Activated CD8-positive, alpha-beta T cell treated with anti-CD3 and anti-CD28 coated beads, Interleukin-2, amount 10 ng/mL, durations not matched to agents 7 days and 5 days (primary cell): ENCODE results near the gene SIL1. TPM values are rescaled to one million over a fixed set of nuclear protein-coding genes. Genes with fewer than 3 reads are reported as not detected.

Experiments
- ATAC-seq: fragments of 150-1000 bp; cut with Tn5 transposase; one replicate; pipeline ENCODE4 v1.10.0; 2021; ENCODE audit warnings: moderate library complexity
- CTCF ChIA-PET: fragments of 350-600 bp; sonication (Branson Sonifier 250); formaldehyde crosslinking; loops from one replicate; lab custom pipeline; 2021; ENCODE audit warnings: antibody characterized with exemption; lab: Charles Lee
- POLR2A ChIA-PET: fragments of 350-600 bp; sonication (Branson Sonifier 250); formaldehyde crosslinking; loops from one replicate; lab custom pipeline; 2021; ENCODE audit warnings: antibody characterized with exemption; lab: Charles Lee
- DNase-seq: peaks from one replicate; pipeline ENCODE4 v3.0.0-alpha.2; 2020
- H3K27ac Mint-ChIP-seq: one replicate; pipeline ENCODE4 v1.8.0; 2021; ENCODE audit warnings: mild to moderate bottlenecking, mixed read lengths
- H3K27me3 Mint-ChIP-seq: one replicate; pipeline ENCODE4 v1.8.0; 2021; ENCODE audit warnings: low read depth, mixed read lengths
- H3K36me3 Mint-ChIP-seq: one replicate; pipeline ENCODE4 v1.8.0; 2021; ENCODE audit warnings: low read depth, mixed read lengths
- H3K4me1 Mint-ChIP-seq: one replicate; pipeline ENCODE4 v1.8.0; 2021; ENCODE audit warnings: low read depth, mixed read lengths
- H3K4me3 Mint-ChIP-seq: one replicate; pipeline ENCODE4 v1.8.0; 2021; ENCODE audit warnings: mild to moderate bottlenecking, mixed read lengths
- H3K9me3 Mint-ChIP-seq: one replicate; pipeline ENCODE4 v1.8.0; 2022; ENCODE audit warnings: mixed read lengths; ENCODE audit not compliant: insufficient read depth
- total RNA-seq, 2 experiments: library from RNA; stranded (reverse); gene quantifications; one replicate each; pipeline ENCODE4 v1.2.3, GENCODE V29; 2021

The SIL1 gene
- total RNA-seq, 2 experiments from 2014 or later: 15.6 to 18.2 TPM

DNA sequence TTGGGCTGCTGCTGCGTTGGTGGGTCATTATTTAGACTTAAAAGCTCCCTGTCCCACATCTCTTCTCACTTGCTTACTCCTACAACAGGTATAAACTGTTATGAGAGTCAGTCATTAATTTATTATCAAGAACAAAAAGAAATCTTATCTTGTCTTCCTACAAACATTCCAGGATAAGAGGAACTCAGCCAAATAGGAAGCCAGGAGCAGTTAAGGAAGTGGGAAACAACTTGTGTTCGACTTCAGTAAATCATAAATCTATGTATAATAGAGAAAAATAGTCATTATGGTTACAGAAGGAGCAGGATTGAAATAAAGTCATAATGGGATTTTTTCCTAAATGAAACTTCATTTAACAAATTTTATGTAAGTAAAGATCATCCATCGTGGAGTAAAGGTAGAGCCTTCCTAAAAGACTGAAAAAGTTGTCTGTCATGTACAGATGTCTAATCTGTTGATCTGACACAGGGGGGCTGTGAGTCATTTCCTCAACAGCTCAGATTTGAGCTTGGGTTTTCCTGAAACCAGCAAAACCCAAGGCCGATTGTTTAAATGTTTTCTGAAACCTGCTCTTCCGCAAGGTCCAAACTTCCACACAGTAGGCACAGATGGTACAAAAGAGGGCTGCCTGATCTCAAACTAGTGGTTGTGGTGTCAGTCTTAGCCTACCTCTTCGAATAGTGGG, 297.7 kb downstream of the SIL1 start:
- ChIA-PET CTCF (no interaction called here), POLR2A (no interaction called here)
- Mint-ChIP-seq H3K4me3 (no peak overlapping the region), H3K36me3 (no peaks in the 10 kb centered on the region), H3K27ac (no peak overlapping the region), H3K9me3 (no peaks in the 10 kb centered on the region), H3K4me1 (peaks cover 14% of the 10 kb centered on the region), H3K27me3 (peaks cover 9% of the 10 kb centered on the region)
- ATAC-seq (no peak), DNase-seq (no peak)

DNA sequence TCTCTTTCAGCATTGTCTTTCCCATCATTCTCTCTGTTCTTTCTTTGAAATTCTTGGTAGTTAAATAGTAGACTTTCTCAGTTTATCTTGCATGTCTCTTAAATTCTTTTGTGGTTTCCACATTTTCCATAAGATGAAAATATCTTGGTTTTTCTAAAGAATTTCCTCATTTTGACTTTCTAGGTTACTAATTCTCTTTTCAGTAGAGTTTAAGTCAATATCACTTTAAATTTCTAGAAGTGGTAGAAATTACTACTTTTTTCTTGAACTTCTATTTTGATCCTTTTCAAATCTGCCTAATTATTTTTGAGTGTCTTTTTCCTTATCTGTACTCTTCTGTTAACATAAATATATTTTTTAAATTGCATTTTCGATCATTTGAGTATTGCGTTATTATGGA, 299.4 kb downstream of the SIL1 start:
- no peak overlapping the region for H3K4me3 Mint-ChIP-seq
- no peak overlapping the region for H3K27ac Mint-ChIP-seq
- ChIA-PET POLR2A (no interaction called here), CTCF (no interaction called here)
- H3K4me1 Mint-ChIP-seq: peaks cover 14% of the 10 kb centered on the region
- H3K27me3 Mint-ChIP-seq: peaks cover 13% of the 10 kb centered on the region
- ATAC-seq: no peak
- no peak for DNase-seq
- H3K36me3 Mint-ChIP-seq: no peaks in the 10 kb centered on the region
- H3K9me3 Mint-ChIP-seq: no peaks in the 10 kb centered on the region

DNA sequence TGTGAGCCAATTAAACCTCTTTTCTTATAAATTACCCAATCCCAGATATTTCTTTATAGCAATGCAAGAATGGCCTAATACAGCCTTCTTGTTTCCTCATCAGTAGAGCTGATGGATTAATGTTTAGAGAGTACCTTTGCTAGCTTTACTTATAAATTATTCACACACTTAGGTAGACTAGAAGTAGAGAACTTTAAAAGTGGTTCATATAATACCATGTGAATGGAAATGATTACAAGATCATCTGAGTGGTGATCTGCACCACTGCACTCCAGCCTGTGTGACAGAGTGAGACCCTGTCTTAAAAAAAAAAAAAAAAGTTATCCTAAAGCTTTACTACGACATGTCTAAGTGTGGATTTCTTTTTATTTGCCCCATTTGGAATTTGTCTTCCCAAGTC, 299.9 kb downstream of the SIL1 start:
- no peak overlapping the region for H3K4me3 Mint-ChIP-seq
- H3K27ac Mint-ChIP-seq: no peak overlapping the region
- H3K9me3 Mint-ChIP-seq: no peaks in the 10 kb centered on the region
- DNase-seq (no peak), ATAC-seq (no peak)
- H3K36me3 Mint-ChIP-seq: no peaks in the 10 kb centered on the region
- CTCF ChIA-PET: no interaction called here
- peaks cover 13% of the 10 kb centered on the region for H3K27me3 Mint-ChIP-seq
- POLR2A ChIA-PET: no interaction called here
- H3K4me1 Mint-ChIP-seq: peaks cover 14% of the 10 kb centered on the region

Other genes with a start within 250 kb of the SIL1 start
- gene MATR3, start 95.4 kb upstream of the SIL1 start, total RNA-seq: 100 to 1,000 TPM; 174 to 176 TPM
- 10 to 100 TPM; 90.7 to 93.5 TPM for gene PAIP2, start 143.5 kb upstream of the SIL1 start, total RNA-seq
- gene SLC23A1, start 184.9 kb upstream of the SIL1 start, total RNA-seq: 1 to 10 TPM; 1.2 to 1.5 TPM
- gene MZB1, start 191.5 kb upstream of the SIL1 start, total RNA-seq: 10 to 100 TPM; 19.0 to 19.9 TPM
- gene PROB1, start 196.7 kb upstream of the SIL1 start, total RNA-seq: 1 to 10 TPM; 5.2 to 6.2 TPM
- gene SPATA24, start 205.7 kb upstream of the SIL1 start, total RNA-seq: 1 to 10 TPM; 3.8 to 4.0 TPM
- 1 to 10 TPM; 3.7 to 5.4 TPM for gene DNAJC18, start 241.2 kb upstream of the SIL1 start, total RNA-seq